ENCODE results near the gene ADGRB2. TPM values are rescaled to one million over a fixed set of nuclear protein-coding genes. Genes with fewer than 3 reads are reported as not detected.

The ADGRB2 gene
- total RNA-seq (2014; rRNA removed; shearing (Covaris generic)), result 45.4 and 49.5 TPM in 2 replicates

- DNase-seq (ENCODE audit: low spot score), result peak; percentile 47
- in situ Hi-C loops (cut with HindIII; ENCODE audit: low sequenced_read_pairs), result no loop called here
Observed at GRCh38 chr1:31764312-31765040, at the start of gene ADGRB2. TSS of gene ADGRB2 (minus strand) at chr1:31764340. CDS start at chr1:31757221, 7,119 bp downstream.

DNA sequence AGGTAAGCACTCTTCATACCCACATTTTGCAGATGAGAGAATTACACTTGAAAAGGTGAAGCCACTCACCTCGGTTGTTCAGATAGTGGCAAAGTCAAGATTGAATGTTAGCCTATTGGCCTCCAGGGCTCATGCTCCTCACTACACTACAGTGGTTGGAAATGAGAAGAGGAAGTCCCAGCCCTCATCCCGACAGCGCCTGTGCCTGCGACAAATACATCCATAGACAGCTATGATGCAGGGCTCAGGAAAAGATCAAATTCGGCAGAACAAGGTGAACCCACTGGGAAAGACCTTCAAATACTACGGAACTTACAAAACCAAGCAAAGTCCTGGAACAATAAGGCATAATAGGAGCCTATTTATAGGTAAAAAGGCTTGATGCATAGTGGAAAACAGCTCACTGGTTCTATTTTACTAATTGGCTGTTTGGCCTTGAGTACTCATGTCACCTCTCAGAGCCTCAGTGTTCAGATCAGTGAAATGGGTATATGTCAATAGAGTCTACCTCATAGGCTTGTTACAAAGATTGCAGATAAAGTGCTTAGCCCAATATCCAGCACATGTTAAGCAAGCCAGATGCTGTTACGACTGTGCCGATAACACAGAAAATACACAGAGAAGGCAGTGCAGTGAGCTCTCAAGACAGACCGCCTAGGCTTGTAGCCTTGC lies 48.2 kb upstream of the ADGRB2 start:
- in situ Hi-C loops (cut with HindIII; ENCODE audit: low sequenced_read_pairs), result no loop called here

GRCh38 chr1:31811605-31812004 lies 47.5 kb upstream of the ADGRB2 start:
- peak; percentile 50 for DNase-seq (ENCODE audit: low spot score)
- in situ Hi-C loops (cut with HindIII; ENCODE audit: low sequenced_read_pairs), result no loop called here

More for the DNA sequence above, 48.2 kb upstream of the ADGRB2 start:
- DNase-seq (ENCODE audit: low spot score), result no peak

- DNase-seq (ENCODE audit: low spot score), result no peak
- in situ Hi-C loops (cut with HindIII; ENCODE audit: low sequenced_read_pairs), result no loop called here
Observed at GRCh38 chr1:31809698-31810097, 45.6 kb upstream of the ADGRB2 start.

GRCh38 chr1:31807273-31808048 lies 43.3 kb upstream of the ADGRB2 start:
- in situ Hi-C loops (cut with HindIII; ENCODE audit: low sequenced_read_pairs), result no loop called here
- DNase-seq (ENCODE audit: low spot score), result no peak

- in situ Hi-C loops (cut with HindIII; ENCODE audit: low sequenced_read_pairs), result no loop called here
Observed at GRCh38 chr1:31805318-31805717, 41.2 kb upstream of the ADGRB2 start.

GRCh38 chr1:31804098-31804497 lies 40.0 kb upstream of the ADGRB2 start:
- DNase-seq (ENCODE audit: low spot score), result no peak
- in situ Hi-C loops (cut with HindIII; ENCODE audit: low sequenced_read_pairs), result no loop called here

More at GRCh38 chr1:31805318-31805717, 41.2 kb upstream of the ADGRB2 start:
- DNase-seq (ENCODE audit: low spot score), result no peak

DNA sequence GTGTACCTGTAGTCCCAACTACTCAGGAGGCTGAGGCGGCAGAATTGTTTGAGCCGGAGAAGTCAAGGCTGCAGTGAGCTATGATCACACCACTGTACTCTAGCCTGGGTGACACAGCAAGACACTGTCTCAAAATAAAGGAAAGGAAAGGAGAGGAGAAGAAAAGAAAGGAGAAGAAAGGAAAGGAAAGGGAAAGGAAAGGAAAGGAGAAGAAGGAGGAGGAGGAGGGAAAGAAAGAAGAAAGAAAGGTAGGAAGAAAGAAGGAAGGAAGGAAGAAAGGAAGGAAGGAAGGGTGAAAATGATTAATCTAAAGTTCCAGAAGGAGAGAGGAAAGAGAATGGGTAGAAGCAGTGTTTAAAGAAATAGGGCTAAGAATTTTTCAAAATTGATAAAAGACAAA lies 39.5 kb upstream of the ADGRB2 start:
- in situ Hi-C loops (cut with HindIII; ENCODE audit: low sequenced_read_pairs), result no loop called here

DNA sequence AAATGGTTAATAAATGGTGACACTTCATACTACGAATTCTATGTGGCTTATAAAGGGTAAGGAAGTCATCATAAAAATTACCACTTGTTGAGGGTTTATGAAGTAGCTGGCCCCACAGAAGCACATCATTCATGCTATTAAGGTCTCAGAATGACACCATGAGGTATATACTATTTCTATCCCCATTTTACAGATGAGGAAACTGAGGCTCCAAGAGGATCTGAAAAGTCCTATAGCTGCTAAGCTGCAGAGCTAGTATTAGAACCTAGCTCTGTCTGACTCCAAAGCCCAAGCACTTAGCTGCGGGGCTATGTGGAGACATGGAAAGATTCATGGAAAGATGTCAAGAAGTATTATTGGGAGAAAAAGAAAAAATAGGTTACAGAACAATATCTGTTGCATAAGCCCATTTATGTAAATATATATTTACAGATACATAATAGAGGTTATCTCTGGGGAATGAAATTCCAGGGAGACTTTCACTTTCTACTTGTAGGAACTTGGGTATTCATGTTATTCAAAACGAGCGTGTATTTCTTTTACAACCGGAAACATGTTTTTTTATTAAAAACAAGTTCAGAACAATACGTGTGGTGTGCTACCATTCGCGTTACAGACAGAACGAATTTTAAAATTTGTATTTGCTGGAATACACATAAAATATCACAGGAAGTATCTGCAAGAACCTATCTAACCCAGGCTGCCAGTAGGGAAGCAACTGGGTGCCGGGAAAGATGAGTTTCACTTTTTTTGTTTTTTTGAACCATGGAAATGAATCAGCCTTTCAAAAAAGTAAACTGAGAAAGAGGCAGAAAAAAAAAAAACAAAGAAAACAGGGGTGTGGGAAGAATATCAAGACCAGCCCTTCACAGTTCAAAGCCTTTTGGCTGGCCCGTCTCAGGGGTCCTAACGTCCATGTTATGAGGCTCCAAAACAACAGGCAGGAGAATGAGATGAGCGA lies 38.3 kb upstream of the ADGRB2 start:
- in situ Hi-C loops (cut with HindIII; ENCODE audit: low sequenced_read_pairs), result no loop called here
- DNase-seq (ENCODE audit: low spot score), result no peak

More for the DNA sequence above, 39.5 kb upstream of the ADGRB2 start:
- DNase-seq (ENCODE audit: low spot score), result no peak

DNA sequence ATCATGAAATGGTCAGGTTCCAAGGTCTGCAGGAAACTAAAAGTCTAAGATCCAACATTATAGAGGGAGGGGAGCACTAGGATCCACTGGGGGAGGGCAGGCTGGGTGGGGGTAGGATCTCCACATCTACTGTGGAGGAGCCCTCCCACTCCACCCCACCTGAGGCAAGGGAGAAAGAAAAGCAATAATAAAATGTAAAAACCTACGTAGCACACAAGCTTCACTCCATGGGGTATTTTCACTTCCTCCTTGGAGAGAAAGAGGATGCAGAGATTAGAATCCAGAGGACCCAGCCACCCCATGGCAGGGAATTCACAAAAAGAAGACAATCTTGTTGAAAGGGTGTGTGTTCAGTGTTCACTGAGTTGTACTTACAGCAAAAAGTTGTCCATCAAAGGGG lies 37.3 kb upstream of the ADGRB2 start:
- DNase-seq (ENCODE audit: low spot score), result no peak
- in situ Hi-C loops (cut with HindIII; ENCODE audit: low sequenced_read_pairs), result no loop called here

DNA sequence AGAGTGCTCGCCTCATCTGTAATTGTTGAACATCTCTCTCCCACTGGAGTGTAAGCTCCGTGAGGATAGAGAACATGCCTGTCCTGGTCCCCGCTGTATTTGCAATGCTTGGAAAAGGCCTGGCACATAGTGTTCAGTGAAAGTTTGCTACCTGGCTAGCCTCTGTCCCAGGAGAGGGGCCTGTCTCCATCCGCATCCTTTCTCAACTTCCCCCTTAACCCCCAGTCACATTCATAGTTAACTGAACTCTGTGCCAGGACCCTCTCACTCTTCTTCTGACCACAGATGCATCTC lies 36.5 kb upstream of the ADGRB2 start:
- in situ Hi-C loops (cut with HindIII; ENCODE audit: low sequenced_read_pairs), result no loop called here
- DNase-seq (ENCODE audit: low spot score), result no peak

DNA sequence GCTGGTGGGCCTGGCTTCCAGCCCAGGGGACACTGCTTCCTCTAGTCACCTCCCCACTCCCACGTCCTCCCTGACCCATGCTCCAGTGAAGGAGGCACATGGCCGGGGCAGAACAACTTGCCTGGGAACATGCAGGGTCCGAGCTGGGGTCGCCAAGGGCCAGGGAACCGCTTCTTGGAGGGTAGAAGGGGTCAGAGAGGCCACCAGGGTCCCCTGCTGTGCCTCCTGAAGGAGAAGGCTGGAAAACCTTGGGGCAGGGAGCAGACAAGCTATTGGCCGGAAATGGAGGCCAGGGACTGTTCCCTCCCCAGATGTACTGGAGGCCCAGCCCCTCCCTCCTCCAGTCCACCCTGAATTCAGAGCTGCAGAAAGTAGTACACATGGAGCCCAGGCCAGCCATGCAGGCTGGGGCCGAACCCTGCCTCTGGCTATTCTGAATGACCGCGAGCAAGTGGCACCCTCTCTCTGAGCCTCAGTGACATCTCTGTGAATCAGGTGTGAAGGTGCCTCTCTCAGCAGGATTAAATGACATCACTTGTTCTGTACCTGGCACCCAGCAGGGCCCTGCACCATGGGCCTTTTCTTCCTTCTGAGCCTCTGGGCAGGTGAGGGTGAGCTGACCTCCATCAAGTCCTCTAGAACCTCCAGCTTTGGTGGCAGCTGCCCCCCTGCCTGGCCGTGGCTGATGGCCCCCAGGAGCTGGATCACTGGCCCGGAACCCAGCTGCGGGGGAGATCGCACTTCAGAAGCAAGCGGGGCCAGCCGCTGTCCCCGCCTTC lies 35.9 kb upstream of the ADGRB2 start:
- in situ Hi-C loops (cut with HindIII; ENCODE audit: low sequenced_read_pairs), result no loop called here
- DNase-seq (ENCODE audit: low spot score), result no peak

- in situ Hi-C loops (cut with HindIII; ENCODE audit: low sequenced_read_pairs), result no loop called here
- DNase-seq (ENCODE audit: low spot score), result no peak
Observed at GRCh38 chr1:31799196-31799894, 35.2 kb upstream of the ADGRB2 start.

GRCh38 chr1:31798433-31799195 lies 34.5 kb upstream of the ADGRB2 start:
- DNase-seq (ENCODE audit: low spot score), result no peak
- in situ Hi-C loops (cut with HindIII; ENCODE audit: low sequenced_read_pairs), result no loop called here

- in situ Hi-C loops (cut with HindIII; ENCODE audit: low sequenced_read_pairs), result no loop called here
- DNase-seq (ENCODE audit: low spot score), result no peak
Observed at GRCh38 chr1:31798086-31798432, 33.9 kb upstream of the ADGRB2 start.

DNA sequence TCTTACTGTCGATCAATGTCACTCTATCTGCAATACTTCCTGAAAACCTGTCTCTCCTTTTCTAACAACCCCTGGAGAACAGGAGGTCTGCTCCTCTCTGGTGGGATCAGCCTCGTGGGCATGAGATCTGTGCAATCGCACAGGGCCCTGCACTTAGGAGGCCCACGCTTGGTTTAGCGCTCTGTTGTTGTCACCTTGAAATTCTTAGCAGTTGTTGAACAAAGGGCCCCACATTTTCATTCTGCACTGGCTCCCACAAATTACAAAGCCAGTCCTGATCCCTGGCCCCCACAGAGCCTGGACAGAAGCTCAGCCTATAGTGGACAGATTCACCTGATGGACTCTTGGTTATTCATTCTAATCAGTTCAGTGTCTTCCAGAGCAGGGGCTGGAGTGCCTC lies 33.1 kb upstream of the ADGRB2 start:
- in situ Hi-C loops (cut with HindIII; ENCODE audit: low sequenced_read_pairs), result no loop called here
- no peak for DNase-seq (ENCODE audit: low spot score)

GRCh38 chr1:31796707-31797106 lies 32.6 kb upstream of the ADGRB2 start:
- in situ Hi-C loops (cut with HindIII; ENCODE audit: low sequenced_read_pairs), result no loop called here
- no peak for DNase-seq (ENCODE audit: low spot score)

All from G401 (cell line).